NCI-H510A (cell line): ENCODE results near the gene KCNH6.

ENCODE experiments used
- DNase-seq: peaks from one replicate; lab custom pipeline; 2025; lab: John Stamatoyannopoulos, UW

The KCNH6 gene

DNA sequence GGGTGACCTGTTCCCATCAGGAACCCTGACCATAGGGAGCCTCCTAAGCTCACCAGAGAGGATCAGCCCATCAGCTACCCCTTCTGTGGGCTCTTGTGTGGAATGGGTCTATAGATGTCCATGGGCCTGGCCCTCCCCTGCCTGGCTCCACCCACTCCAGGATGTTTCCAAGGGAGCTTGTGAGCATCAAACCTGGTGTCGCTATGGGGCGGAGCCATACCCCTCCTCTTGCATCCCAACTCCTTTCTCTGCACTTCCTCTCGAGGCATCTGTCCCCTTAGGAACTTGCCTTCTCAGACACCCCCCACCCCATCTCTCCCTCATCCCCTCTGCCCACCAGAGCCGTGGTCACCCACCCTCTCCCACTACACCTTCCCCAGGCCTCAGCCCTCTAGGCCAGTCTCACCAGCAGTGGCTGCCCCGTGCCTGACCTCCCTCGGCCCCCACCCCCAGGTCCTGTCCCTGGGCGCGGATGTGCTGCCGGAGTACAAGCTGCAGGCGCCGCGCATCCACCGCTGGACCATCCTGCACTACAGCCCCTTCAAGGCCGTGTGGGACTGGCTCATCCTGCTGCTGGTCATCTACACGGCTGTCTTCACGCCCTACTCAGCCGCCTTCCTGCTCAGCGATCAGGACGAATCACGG lies 10.4 kb downstream of the KCNH6 start:
- DNase-seq: peak; percentile 69

- no peak for DNase-seq
These were observed 11.0 kb downstream of the KCNH6 start for GRCh38 chr17:63534078-63534570.

GRCh38 chr17:63534816-63535455 lies 11.8 kb downstream of the KCNH6 start:
- DNase-seq: no peak

DNA sequence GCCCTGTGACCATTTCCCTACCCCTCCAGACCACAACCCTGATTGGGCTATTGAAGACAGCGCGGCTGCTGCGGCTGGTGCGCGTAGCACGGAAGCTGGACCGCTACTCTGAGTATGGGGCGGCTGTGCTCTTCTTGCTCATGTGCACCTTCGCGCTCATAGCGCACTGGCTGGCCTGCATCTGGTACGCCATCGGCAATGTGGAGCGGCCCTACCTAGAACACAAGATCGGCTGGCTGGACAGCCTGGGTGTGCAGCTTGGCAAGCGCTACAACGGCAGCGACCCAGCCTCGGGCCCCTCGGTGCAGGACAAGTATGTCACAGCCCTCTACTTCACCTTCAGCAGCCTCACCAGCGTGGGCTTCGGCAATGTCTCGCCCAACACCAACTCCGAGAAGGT lies 12.5 kb downstream of the KCNH6 start:
- no peak for DNase-seq

- no peak for DNase-seq
These were observed 13.8 kb downstream of the KCNH6 start for GRCh38 chr17:63537001-63537400.

- no peak for DNase-seq
These were observed 15.0 kb downstream of the KCNH6 start for GRCh38 chr17:63537991-63538692.

GRCh38 chr17:63538693-63539595 lies 15.8 kb downstream of the KCNH6 start:
- DNase-seq: no peak

- DNase-seq: no peak
These were observed 17.4 kb downstream of the KCNH6 start for GRCh38 chr17:63540590-63540989.

GRCh38 chr17:63542218-63542545 lies 19.0 kb downstream of the KCNH6 start:
- DNase-seq: no peak

GRCh38 chr17:63542942-63543821 lies 20.0 kb downstream of the KCNH6 start:
- DNase-seq: peak; percentile 45

- DNase-seq: no peak
These were observed 20.8 kb downstream of the KCNH6 start for GRCh38 chr17:63543822-63544420.

- DNase-seq: no peak
These were observed 21.5 kb downstream of the KCNH6 start for GRCh38 chr17:63544467-63545301.

- no peak for DNase-seq
These were observed 23.3 kb downstream of the KCNH6 start for GRCh38 chr17:63546308-63547082.

- no peak for DNase-seq
These were observed 23.9 kb downstream of the KCNH6 start for GRCh38 chr17:63547083-63547523.

DNA sequence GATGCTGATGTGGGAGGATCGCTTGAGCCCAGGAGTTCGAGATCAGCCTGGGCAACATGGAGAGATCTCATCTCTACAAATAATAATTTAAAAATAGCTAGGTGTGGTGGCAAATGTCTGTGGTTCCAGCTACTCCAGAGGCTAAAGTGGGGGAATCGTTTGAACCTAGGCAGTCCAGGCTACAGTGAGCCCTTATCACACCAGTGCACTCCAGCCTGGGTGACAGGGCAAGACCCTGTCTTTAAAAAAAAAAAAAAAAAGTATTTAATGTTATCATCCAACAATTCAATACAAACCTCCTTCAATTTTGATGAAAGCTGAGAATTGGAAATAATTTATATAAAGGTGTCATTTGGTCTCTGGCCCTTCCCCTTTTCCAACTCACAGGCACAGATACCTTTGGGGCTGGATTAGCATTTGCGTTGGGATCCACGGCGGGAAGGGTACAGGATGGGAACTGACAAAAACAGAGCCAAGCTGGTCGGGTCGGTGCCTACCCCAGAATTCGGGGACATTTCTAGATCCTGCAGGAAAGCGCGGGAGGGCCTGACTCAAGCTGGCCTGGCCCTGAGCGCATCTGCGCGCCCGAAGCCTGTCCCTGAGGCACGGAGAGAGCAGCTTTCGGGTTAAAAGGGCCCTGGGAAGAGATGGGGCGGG lies 26.3 kb downstream of the KCNH6 start:
- DNase-seq: no peak

DNA sequence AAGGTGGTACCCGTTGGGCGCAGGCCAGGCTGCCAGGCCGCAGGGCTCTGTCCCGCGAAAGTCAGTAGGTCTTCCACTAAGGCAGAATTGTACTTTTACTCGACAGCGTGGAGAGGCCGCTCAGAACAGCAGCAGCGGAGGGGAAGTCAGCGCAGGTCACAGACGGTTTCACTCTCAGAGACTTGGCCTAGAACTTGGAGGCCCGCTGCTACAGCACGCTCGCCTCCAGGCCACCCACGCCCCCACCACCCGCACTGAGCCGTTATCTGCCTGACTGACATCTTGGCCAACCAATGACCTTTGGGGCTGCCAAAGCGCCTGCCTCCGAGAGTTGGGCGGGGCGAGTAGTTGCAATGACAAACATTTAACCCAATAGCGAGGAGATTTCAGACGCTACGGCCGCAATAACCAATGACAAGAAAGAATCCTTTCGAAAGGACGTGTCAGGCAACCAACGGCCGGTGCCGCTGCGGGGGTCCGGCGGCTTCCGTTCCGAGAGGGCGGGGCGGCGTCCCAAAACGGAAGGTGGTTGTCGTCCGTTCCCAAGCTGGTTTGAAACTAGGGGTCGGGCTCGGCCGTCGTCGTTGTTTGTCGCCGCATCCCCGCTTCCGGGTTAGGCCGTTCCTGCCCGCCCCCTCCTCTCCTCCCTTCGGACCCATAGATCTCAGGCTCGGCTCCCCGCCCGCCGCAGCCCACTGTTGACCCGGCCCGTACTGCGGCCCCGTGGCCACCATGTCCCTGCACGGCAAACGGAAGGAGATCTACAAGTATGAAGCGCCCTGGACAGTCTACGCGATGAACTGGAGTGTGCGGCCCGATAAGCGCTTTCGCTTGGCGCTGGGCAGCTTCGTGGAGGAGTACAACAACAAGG lies 27.0 kb downstream of the KCNH6 start, which contains the start of gene DCAF7:
Gene DCAF7, plus strand, starts transcription at position 532 of the 871 bp plus-strand sequence. Its CDS starts 201 bp downstream, at position 733.
- peak; percentile 99 for DNase-seq
